Left ventricle myocardium inferior (tissue), 1 donor: ENCODE data around the gene PFDN2. TPM values are rescaled to one million over a fixed set of nuclear protein-coding genes. Genes with fewer than 3 reads are reported as not detected.
A peak's percentile ranks its signal among the peaks of the same experiment; 100 is the strongest.

ENCODE experiments used
- DNase-seq: peaks from one replicate; pipeline ENCODE4 v3.0.0-alpha.2; 2020
- H3K27ac ChIP-seq: fragments of 200-600 bp; replicated peaks from 2 replicates; pipeline ENCODE4 v1.8.0; 2021
- H3K27me3 ChIP-seq: fragments of 200-600 bp; 2 replicates; pipeline ENCODE4 v1.8.0; 2021; ENCODE audit warnings: low read depth
- H3K36me3 ChIP-seq: fragments of 200-600 bp; 2 replicates; pipeline ENCODE4 v1.8.0; 2021
- H3K4me1 ChIP-seq: fragments of 200-600 bp; 2 replicates; pipeline ENCODE4 v1.8.0; 2021
- H3K4me3 ChIP-seq: fragments of 200-600 bp; 2 replicates; pipeline ENCODE4 v1.8.0; 2021; ENCODE audit warnings: mild to moderate bottlenecking, moderate library complexity
- H3K9me3 ChIP-seq: fragments of 200-600 bp; replicated peaks from 2 replicates; pipeline ENCODE4 v1.8.0; 2021
- intact Hi-C: fragments of 100-400 bp; cut with micrococcal nuclease; formaldehyde crosslinking; loops from one replicate; pipeline ENCODE4 v1.11.0; 2022
- total RNA-seq: library from RNA; stranded (reverse); fragmentation: NEBNext Ultra II Directional; extraction: Animal tissue kit (Norgen Biotek cat#: 25700); gene quantifications from one replicate; pipeline ENCODE4 v1.2.1, GENCODE V29; 2021
- TF ChIP-seq, protein P1 (sequence below): fragments of 200-600 bp; IDR thresholded peaks from 2 replicates; pipeline ENCODE4 v1.8.0; 2021; ENCODE audit warnings: antibody characterized with exemption, mild to moderate bottlenecking, borderline replicate concordance
- donor health status: DM: no; HTN: yes; CAD: no; lungs with severe emphysema.

PFDN2 gene
- total RNA-seq, 1 donor from 2014 or later: 62.5 TPM

DNA sequence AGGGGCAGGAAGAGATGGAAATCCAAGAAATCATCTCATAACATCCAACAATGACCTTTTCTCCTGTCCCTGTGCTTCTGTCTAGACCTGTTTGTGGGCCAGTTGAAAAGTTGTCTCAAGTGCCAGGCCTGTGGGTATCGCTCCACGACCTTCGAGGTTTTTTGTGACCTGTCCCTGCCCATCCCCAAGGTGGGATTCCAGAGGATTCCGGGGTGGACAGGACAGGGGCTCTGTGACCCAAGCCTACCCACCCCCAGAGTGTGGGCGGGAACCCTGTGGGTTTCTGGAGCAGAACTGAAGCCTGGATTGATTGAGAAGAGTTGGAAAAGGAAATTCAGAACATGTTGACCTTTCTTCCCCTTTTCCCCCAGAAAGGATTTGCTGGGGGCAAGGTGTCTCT, 46.0 kb upstream of the PFDN2 start:
- no peak for DNase-seq
- Histone ChIP-seq H3K27ac (no peak overlapping the region), H3K36me3 (peaks cover 25% of the 10 kb centered on the region), H3K27me3 (no peaks in the 10 kb centered on the region), H3K4me1 (peaks cover 64% of the 10 kb centered on the region), H3K9me3 (no peaks in the 10 kb centered on the region), H3K4me3 (no peak overlapping the region)
- TF ChIP-seq, protein P1, sequence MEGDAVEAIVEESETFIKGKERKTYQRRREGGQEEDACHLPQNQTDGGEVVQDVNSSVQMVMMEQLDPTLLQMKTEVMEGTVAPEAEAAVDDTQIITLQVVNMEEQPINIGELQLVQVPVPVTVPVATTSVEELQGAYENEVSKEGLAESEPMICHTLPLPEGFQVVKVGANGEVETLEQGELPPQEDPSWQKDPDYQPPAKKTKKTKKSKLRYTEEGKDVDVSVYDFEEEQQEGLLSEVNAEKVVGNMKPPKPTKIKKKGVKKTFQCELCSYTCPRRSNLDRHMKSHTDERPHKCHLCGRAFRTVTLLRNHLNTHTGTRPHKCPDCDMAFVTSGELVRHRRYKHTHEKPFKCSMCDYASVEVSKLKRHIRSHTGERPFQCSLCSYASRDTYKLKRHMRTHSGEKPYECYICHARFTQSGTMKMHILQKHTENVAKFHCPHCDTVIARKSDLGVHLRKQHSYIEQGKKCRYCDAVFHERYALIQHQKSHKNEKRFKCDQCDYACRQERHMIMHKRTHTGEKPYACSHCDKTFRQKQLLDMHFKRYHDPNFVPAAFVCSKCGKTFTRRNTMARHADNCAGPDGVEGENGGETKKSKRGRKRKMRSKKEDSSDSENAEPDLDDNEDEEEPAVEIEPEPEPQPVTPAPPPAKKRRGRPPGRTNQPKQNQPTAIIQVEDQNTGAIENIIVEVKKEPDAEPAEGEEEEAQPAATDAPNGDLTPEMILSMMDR: no peak
- intact Hi-C loops: no loop called here

DNA sequence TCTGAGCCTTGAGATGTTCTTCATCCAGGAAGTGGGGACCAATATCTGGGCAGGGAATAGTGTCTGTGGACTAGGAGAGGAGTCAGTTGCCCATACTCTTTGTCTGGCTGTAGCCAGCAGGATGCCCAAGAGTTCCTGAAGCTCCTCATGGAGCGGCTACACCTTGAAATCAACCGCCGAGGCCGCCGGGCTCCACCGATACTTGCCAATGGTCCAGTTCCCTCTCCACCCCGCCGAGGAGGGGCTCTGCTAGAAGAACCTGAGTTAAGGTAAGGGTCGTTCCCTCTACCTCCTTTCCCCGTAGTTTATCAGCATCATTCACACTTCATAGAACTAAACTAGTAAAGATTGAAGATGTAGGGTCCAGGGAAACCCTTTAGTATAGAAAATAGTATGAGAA, 45.0 kb upstream of the PFDN2 start:
- intact Hi-C loops: no loop called here
- Histone ChIP-seq H3K9me3 (no peaks in the 10 kb centered on the region), H3K4me1 (peaks cover 66% of the 10 kb centered on the region), H3K4me3 (no peak overlapping the region), H3K27me3 (no peaks in the 10 kb centered on the region), H3K27ac (no peak overlapping the region), H3K36me3 (peaks cover 33% of the 10 kb centered on the region)
- TF ChIP-seq, protein P1: no peak
- DNase-seq: no peak

DNA sequence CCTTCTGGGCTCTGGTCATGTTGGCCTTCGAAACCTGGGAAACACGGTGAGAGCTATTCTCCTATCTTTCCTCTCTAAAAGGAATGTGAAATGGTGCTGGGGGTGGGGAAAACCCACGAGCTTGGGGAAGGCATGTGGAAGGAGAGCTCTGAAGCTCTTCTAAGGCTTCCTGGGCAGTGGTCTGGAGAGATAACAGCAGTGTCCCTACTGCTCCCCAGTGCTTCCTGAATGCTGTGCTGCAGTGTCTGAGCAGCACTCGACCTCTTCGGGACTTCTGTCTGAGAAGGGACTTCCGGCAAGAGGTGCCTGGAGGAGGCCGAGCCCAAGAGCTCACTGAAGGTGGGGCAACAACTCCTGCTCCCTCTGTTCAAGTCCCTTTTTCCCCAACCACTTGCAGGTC, 44.2 kb upstream of the PFDN2 start:
- Histone ChIP-seq H3K27ac (no peak overlapping the region), H3K27me3 (no peaks in the 10 kb centered on the region), H3K36me3 (peaks cover 40% of the 10 kb centered on the region), H3K9me3 (no peaks in the 10 kb centered on the region), H3K4me3 (no peak overlapping the region), H3K4me1 (peaks cover 58% of the 10 kb centered on the region)
- intact Hi-C loops: no loop called here
- TF ChIP-seq, protein P1: no peak
- no peak for DNase-seq

DNA sequence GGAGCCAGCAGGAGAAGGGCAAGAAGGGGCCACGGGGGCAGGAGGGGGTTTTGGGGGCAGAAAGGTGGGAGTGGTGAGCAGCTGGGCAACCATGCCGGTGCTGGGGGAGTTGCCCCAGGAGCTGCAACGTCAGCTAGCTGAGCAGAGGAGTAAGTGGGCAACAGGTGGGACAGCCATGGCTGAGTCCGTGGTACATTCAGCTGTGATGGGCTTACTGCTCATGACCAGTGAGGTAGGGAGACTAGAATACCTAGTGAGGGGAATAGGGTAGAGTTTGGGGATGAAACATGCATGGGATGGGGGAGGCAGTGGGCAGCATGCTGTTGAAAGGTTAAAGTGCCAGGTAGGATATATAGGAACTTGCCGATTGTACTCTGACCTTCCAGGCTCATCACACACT, 43.8 kb upstream of the PFDN2 start:
- Histone ChIP-seq H3K4me1 (peaks cover 54% of the 10 kb centered on the region), H3K4me3 (no peak overlapping the region), H3K27me3 (no peaks in the 10 kb centered on the region), H3K27ac (no peak overlapping the region), H3K36me3 (peaks cover 44% of the 10 kb centered on the region), H3K9me3 (no peaks in the 10 kb centered on the region)
- no peak for DNase-seq
- intact Hi-C loops: no loop called here
- TF ChIP-seq, protein P1: no peak

DNA sequence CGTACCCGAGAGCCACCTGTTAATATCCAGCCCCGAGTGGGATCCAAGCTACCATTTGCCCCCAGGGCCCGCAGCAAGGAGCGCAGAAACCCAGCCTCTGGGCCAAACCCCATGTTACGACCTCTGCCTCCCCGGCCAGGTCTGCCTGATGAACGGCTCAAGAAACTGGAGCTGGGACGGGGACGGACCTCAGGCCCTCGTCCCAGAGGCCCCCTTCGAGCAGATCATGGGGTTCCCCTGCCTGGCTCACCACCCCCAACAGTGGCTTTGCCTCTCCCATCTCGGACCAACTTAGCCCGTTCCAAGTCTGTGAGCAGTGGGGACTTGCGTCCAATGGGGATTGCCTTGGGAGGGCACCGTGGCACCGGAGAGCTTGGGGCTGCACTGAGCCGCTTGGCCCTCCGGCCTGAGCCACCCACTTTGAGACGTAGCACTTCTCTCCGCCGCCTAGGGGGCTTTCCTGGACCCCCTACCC, 42.9 kb upstream of the PFDN2 start:
- H3K27me3 ChIP-seq: no peaks in the 10 kb centered on the region
- peaks cover 48% of the 10 kb centered on the region for H3K4me1 ChIP-seq
- H3K9me3 ChIP-seq: no peaks in the 10 kb centered on the region
- no peak overlapping the region for H3K27ac ChIP-seq
- peaks cover 46% of the 10 kb centered on the region for H3K36me3 ChIP-seq
- TF ChIP-seq, protein P1: no peak
- peak overlapping the region; percentile 94 for H3K4me3 ChIP-seq
- intact Hi-C loops: no loop called here
- DNase-seq: no peak

DNA sequence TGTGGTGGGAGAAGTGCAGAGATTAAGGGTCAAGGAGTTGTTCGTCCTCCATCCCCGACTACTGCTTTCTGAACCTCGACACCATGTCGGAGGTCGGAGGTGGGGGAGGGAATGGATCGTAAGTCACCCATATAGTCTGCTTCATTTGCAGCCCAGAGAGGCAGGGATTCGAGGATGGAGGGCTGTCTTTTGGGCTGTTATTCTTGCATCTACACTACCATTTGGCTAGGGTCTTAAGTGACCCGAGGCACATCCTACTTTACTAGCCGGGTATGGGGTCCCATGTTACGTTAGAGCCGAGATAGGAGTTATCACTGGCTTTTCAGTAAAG, 42.0 kb upstream of the PFDN2 start:
- Histone ChIP-seq H3K36me3 (peaks cover 46% of the 10 kb centered on the region), H3K9me3 (no peaks in the 10 kb centered on the region), H3K4me1 (peaks cover 45% of the 10 kb centered on the region), H3K4me3 (peak overlapping the region; percentile 94), H3K27me3 (no peaks in the 10 kb centered on the region), H3K27ac (peak overlapping the region; percentile 95)
- intact Hi-C loops: no loop called here
- TF ChIP-seq, protein P1: no peak
- DNase-seq: no peak
